MV-4-11 (cell line): ENCODE data around the gene PTPN2.
"Not testable (repeated sequence)": the region's sequence is repeated elsewhere in the genome, so short reads cannot be mapped to it uniquely, and the experiment has no call there.

ENCODE experiments used
- DNase-seq: peaks from one replicate; lab custom pipeline; 2025; lab: John Stamatoyannopoulos, UW

Gene PTPN2

DNA sequence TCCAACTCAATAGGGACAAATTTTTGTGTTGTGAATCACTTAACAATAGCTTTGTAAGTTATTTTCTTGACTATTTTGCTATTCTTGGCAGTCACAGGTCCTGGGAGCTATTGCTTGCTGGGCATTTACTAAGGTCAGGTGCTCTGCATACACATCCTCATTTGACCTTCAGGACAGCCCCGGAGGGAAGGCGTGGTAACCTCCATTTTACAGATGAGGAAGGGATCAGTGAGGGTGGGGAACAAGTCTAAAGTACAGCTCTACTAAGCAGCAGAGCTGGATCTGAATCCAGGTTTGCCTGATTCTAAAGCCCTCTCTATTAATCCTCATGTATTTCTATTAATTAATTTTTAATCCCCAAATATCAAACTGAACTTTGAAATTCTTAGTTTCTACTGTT, 58.8 kb downstream of the PTPN2 start:
- no peak for DNase-seq

GRCh38 chr18:12823892-12824291, 60.1 kb downstream of the PTPN2 start:
- DNase-seq: no peak

- DNase-seq: no peak
Observed at GRCh38 chr18:12821408-12821807, 62.6 kb downstream of the PTPN2 start.

GRCh38 chr18:12820506-12820905, 63.5 kb downstream of the PTPN2 start:
- no peak for DNase-seq

- DNase-seq: no peak
Observed at GRCh38 chr18:12819841-12820240, 64.2 kb downstream of the PTPN2 start.

DNA sequence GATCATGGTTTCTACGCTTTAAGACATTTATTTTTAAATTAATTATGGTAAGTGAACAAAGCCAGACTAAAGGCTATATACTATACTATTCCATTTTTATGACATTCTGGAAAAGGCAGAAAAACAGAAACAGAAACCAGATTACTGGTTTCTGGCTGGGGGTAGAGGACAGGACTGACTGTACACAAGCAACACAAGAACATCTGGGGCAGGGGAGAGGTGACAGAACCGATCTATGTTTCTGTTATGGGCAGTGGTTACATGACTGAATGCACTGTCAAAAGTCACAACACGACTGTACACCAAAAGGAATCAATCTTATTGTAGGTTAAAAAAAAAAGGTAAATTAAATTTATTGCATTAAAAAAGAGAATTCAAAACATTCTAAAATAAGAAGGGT, 64.7 kb downstream of the PTPN2 start:
- DNase-seq: no peak

DNA sequence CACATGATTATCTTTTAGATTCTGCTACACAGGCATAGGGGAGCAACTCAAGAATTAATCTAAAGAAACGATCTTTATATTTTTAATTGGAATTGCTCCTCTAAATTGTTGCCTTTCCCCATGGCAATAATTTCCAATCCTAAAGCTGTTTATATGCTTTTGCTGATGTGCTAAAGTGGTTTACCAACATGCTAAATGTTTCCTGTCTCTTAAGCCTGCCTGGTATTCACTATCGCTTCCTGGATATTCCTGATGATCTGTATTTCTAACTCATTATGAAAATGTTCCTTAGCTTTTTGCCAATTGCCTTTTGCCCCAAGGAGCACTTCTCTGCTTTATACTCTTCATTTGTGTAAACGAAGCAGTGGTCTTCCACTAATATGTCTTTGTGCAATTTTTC, 65.8 kb downstream of the PTPN2 start:
- DNase-seq: no peak

DNA sequence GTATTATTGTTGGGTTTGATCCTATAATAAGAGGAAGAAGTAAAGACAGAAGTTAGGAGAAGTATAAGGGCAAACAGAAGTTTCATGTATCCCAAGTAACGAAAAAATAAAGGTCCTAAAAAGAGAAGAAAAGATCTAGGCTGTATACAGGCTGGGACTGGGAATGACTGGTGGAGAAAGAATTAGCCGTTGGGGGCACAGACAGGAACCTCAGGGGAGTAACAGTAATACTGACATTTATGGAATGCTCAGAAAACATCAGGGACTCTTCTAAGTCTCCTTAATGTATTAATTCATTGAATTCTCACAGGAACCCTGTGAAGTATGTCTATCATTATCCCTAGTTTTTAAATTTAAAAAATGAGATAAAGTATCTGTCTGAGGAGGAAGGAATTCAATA, 67.6 kb downstream of the PTPN2 start:
- no peak for DNase-seq

DNA sequence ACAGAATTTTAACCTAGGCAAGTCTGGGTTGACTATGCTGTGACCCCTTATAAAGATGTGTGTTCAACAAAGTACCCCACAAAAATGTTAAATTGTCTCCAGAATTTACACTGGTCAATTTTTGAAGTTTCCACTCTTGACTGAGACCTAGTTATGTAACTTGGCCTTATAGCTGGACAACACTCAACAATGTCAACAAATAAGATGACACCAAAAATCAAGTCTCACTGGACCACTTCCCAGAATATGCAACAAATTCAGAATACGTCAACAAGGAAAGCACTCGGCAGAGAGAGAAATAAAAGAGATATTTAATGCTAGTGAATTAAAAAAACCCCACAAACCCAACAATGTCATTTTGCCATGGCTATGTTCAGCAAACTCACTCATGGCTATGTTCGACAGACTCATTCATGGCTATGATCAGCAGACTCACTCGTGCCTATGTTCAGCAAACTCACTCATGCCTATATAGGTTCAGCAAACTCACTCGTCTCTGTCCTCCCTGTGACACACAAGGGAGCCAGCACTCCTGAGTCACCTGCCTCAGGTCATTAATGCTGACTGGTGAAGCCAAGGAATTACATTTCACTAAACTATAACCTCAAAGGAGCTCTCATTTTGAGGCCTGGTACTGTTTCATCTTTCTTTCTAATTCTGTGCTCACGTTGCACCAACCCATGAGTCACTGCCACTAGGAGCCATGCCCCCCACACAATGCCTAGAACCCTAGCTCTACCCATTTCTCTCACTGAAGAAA, 72.7 kb downstream of the PTPN2 start:
- no peak for DNase-seq

- no peak for DNase-seq
Observed at GRCh38 chr18:12803069-12803936, 80.7 kb downstream of the PTPN2 start.

DNA sequence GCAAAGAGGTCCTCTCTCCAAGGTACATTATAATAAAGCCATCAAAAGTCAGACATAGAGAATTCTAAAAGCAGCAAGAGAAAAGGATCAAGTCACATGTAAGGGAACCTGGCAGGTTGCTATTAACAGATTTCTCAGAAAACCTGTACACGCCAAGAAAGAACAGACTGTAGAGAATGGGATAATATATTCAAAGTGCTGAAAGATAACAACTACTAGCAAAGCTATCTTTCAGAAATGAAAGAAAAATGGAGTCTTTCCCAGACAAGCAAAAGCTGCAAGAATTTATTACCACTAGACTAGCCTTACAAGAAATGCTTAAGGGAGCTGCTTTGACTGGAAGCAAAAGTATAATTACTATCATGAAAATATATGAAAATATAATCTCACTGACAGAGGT, 81.5 kb downstream of the PTPN2 start:
- no peak for DNase-seq

DNA sequence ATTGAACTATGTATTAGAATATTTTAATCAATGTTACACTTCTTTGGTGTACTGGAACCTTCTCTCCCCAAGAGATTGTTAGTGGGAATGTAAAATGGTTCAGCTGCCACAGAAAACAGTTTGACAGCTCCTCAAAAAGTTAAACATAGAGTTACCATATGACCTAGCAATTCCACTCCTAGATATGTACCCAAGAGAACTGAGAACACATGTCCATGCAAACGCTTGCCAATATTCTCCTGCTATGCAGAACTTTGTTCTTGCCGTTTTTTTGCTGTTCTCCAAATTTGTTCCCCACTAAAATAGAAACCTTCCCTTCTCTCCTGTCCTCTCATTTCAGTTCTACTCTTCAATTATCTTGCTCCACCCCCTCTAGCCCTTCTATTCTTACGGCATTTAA, 87.6 kb downstream of the PTPN2 start:
- DNase-seq: no peak

GRCh38 chr18:12791610-12792009, 92.4 kb downstream of the PTPN2 start:
- no peak for DNase-seq

GRCh38 chr18:12786669-12787068, 97.4 kb downstream of the PTPN2 start:
- no peak for DNase-seq

DNA sequence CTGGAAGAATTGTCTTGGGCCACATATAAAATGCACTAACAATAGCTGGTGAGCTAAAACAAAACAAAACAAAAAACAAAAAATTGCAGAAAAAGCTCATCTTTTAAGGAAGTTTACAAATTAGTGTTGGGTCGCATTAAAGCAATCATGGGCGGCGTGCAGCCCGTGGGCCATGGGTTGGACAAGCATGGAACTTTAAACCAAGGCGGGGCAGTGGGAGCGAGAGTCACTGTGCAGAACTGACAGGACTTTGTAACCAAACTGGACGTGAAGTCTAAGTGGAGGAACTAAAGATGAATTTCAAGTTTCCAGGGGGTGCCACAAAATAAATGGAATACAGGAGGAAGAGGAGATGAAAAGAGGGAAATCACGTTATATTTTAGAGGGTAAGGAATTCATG, 100.5 kb downstream of the PTPN2 start:
- no peak for DNase-seq

DNA sequence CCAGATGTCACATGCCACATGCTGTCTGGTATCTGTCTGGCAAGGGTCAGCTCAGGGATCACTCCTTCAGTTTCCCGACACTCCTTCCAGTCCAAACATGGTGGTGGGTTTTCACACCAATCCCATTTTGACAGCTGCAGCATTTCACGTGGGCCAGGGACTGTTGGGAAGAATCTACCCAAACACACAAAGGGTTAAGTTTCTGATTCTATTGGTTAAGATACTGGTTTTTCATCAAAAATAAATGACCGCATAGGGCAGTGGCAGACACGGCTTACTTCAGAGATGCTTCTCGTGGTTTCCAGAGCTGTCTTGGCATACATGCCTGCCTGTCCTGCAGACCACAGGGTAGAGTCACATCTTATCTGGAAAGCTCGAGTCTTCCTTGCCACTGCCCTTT, 101.5 kb downstream of the PTPN2 start:
- no peak for DNase-seq

GRCh38 chr18:12779456-12779855, 104.6 kb downstream of the PTPN2 start:
- no peak for DNase-seq

- no peak for DNase-seq
Observed at GRCh38 chr18:12779043-12779442, 105.0 kb downstream of the PTPN2 start.

DNA sequence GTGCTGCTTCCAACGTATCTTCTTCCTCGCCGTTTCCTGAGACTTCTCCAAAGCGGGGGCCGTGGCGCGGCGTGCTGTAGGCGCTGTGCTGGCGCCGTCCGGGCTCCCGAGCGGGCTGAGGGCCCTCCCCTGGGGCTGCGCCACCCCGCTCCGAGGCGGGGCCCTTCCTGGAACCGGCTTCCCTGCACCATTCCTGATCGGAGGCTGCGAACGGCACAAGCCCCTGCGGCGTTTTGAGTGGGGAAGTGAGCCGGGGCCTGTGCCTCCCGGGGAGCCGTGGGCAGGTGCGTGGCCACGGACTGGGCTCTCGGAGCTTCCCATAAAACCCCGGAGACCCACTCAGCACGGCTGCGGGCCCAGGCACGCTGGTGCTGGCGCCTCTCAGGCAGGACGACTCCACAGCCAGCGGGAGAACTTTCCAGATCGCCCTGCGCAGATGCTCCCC, 106.5 kb downstream of the PTPN2 start:
- DNase-seq: no peak

DNA sequence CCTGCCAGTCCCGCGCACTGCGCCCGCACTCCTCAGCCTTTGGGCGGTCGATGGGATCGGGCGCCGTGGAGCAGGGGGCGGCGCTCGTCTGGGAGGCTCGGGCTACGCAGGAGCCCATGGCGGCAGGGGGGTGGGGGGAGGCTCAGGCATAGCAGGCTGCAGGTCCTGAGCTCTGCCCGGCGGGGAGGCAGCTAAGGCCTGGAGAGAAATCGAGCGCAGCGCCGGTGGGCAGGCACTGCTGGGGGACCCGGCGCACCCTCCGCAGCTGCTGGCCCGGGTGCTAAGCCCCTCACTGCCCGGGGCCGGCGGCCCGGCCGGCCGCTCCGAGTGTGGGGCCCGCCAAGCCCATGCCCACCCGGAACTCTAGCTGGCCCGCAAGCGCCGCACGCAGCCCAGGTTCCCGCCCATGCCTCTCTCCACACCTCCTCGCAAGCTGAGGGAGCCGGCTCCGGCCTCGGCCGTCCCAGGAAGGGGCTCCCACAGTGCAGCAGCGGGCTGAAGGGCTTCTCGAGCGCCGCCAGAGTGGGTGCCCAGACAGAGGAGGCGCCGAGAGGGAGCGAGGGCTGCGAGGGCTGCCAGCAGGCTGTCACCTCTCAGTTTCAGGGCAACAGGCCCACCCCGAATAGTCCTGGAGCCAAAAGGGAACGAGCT, 107.1 kb downstream of the PTPN2 start:
- no peak for DNase-seq

DNA sequence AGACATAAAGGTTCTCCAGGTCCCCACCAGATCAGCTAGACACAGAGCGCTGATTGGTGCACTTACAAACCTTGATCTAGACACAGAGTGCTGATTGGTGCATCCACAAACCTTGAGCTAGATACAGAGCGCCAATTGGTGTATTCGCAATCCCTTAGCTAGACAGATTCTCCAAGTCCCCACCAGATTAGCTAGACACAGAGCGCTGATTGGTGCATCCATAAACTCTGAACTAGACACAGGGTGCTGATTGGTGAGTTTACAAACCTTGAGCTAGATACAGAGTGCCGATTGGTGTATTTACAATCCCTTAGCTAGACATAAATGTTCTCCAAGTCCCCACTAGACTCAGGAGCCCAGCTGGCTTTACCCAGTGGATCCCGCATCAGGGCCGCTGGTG, 107.6 kb downstream of the PTPN2 start:
- not testable (repeated sequence) for DNase-seq

DNA sequence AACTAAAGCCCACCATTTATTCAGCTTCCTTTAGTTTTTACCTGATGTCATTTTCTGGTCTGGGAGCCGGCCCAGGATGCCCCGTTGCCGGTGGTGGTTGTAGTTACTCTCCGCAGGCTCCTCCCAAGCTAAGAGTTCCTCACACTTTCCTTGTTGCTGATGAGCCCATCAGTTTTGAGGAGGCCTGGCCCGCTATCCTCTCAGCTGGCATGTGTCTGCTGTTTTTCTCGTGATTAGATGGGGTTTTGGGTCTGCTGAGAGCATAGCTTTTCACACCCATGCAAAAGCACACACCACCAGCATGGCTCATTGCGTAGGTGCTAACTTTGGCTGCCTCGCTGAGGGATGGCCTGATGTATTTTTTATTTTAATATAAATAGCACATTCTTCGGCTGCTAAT, 109.1 kb downstream of the PTPN2 start:
- no peak for DNase-seq

- DNase-seq: no peak
Observed at GRCh38 chr18:12773369-12773768, 110.7 kb downstream of the PTPN2 start.
